HCT116 (cell line): ENCODE data around the gene SLC7A1. TPM values are rescaled to one million over a fixed set of nuclear protein-coding genes. Genes with fewer than 3 reads are reported as not detected.

Experiments used
- ATAC-seq: fragments of 200-7000 bp; cut with Tn5 transposase; 2 replicates; pipeline ENCODE4 v1.9.1; 2020; ENCODE audit warnings: mild to moderate bottlenecking, moderate library complexity
- BruUV-seq: library from RNA; stranded (reverse); fragments of 400-500 nt; replicated peaks from 2 replicates; lab custom pipeline; 2021; lab: Mats Ljungman, UMichigan
- CTCF ChIA-PET: fragments of 300-600 bp; sonication (Branson Sonifier 250); formaldehyde crosslinking; loops from one replicate; lab custom pipeline; 2021; ENCODE audit warnings: antibody characterized with exemption; lab: Charles Lee
- POLR2A ChIA-PET: fragments of 300-600, 350-600 bp; sonication (Branson Sonifier 250); formaldehyde crosslinking; loops from one replicate; lab custom pipeline; 2021; ENCODE audit warnings: antibody characterized with exemption; lab: Charles Lee
- RAD21 ChIA-PET, 2 experiments: fragments of 300-600 bp; sonication (Branson Sonifier 250); formaldehyde crosslinking; loops; one replicate each; lab custom pipeline; 2023; ENCODE audit warnings: low total read pairs in 2 of 2; ENCODE audit not compliant: uncharacterized antibody in 2 of 2, unreplicated experiment in 2 of 2, low non-redundant PET in 1 of 2; lab: Charles Lee
- DNase-seq: peaks from one replicate; pipeline ENCODE4 v3.0.0-alpha.2; 2010; ENCODE audit warnings: low read depth, low spot score
- H2AFZ ChIP-seq: fragments of 200-600 bp; shearing (Covaris generic), sonication (generic); 2 replicates; pipeline ENCODE4 v1.6.1; 2017; ENCODE audit warnings: low read depth, mixed run types, mixed read lengths, antibody characterized with exemption, low read length; ENCODE audit not compliant: poor library complexity, severe bottlenecking
- H3K27ac ChIP-seq: 2 replicates; pipeline ENCODE4 v1.5.1; 2012; ENCODE audit warnings: low read depth, low read length
- H3K27me3 ChIP-seq: fragments of 200-600 bp; sonication (generic); 2 replicates; pipeline ENCODE4 v1.6.1; 2016; ENCODE audit warnings: mixed run types, low read length, mixed read lengths; ENCODE audit not compliant: insufficient read depth
- H3K36me3 ChIP-seq, 2 experiments: fragments of 200-500 bp in 1 of 2; fragments of 200-600 bp in 1 of 2; sonication (Bioruptor generic) in 1 of 2; sonication (generic) in 1 of 2; 2 replicates each; pipeline versions ENCODE4 v1.5.1 to v1.6.1; 2014 to 2016; ENCODE audit warnings: low read length in 2 of 2, inconsistent platforms in 1 of 2, mixed read lengths in 1 of 2, mixed run types in 1 of 2; ENCODE audit not compliant: insufficient read depth in 2 of 2, control insufficient read depth in 1 of 2
- H3K4me1 ChIP-seq, 2 experiments: fragments of 200-600 bp in 1 of 2; sonication (generic) in 1 of 2; 2 replicates each; pipeline versions ENCODE4 v1.5.1 to v1.6.1; 2012 to 2017; ENCODE audit warnings: low read length in 2 of 2, inconsistent platforms in 1 of 2, mild to moderate bottlenecking in 1 of 2, mixed read lengths in 1 of 2, mixed run types in 1 of 2, moderate library complexity in 1 of 2; ENCODE audit not compliant: insufficient read depth in 2 of 2, control insufficient read depth in 1 of 2
- H3K4me2 ChIP-seq: fragments of 200-600 bp; sonication (generic); 2 replicates; pipeline ENCODE4 v1.6.1; 2017; ENCODE audit warnings: mixed run types, low read length, mixed read lengths
- H3K4me3 ChIP-seq, 2 experiments: fragments of 200-600 bp in 1 of 2; sonication (generic) in 1 of 2; replicated peaks in 1 of 2; 2 replicates each; pipeline ENCODE4 v1.5.1; 2011 to 2016; ENCODE audit warnings: low read length in 2 of 2, control low read depth in 1 of 2, low read depth in 1 of 2, mild to moderate bottlenecking in 1 of 2, mixed read lengths in 1 of 2, mixed run types in 1 of 2
- H3K79me2 ChIP-seq: fragments of 200-600 bp; sonication (generic); 2 replicates; pipeline ENCODE4 v1.6.1; 2017; ENCODE audit warnings: mild to moderate bottlenecking, mixed run types, low read length, moderate library complexity, mixed read lengths; ENCODE audit not compliant: insufficient read depth
- H3K9ac ChIP-seq: fragments of 200-600 bp; sonication (generic); 2 replicates; pipeline ENCODE4 v1.6.1; 2016; ENCODE audit warnings: low read length, mixed read lengths
- H3K9me2 ChIP-seq: fragments of 200-600 bp; sonication (generic), shearing (Covaris generic); 2 replicates; pipeline ENCODE4 v1.6.1; 2017; ENCODE audit warnings: mixed run types, mild to moderate bottlenecking, moderate library complexity; ENCODE audit not compliant: insufficient read depth
- H3K9me3 ChIP-seq, 2 experiments: fragments of 200-500 bp in 1 of 2; fragments of 200-600 bp in 1 of 2; sonication (Bioruptor generic) in 1 of 2; sonication (generic) in 1 of 2; 2 replicates each; pipeline ENCODE4 v1.6.1; 2014 to 2017; ENCODE audit warnings: low read length in 2 of 2, mixed read lengths in 2 of 2, inconsistent platforms in 1 of 2, low read depth in 1 of 2, mild to moderate bottlenecking in 1 of 2, mixed run types in 1 of 2, moderate library complexity in 1 of 2; ENCODE audit not compliant: control insufficient read depth in 1 of 2, insufficient read depth in 1 of 2
- H4K20me1 ChIP-seq: fragments of 200-600 bp; sonication (generic), shearing (Covaris generic); 2 replicates; pipeline ENCODE4 v1.6.1; 2017; ENCODE audit warnings: mixed run types, mild to moderate bottlenecking, moderate library complexity; ENCODE audit not compliant: insufficient read depth
- ATF3 ChIP-seq: IDR thresholded peaks from 2 replicates; pipeline ENCODE4 v1.6.1; 2012
- CBX3 ChIP-seq: IDR thresholded peaks from 2 replicates; pipeline ENCODE4 v1.6.1; 2012; ENCODE audit warnings: low read depth
- EGR1 ChIP-seq: IDR thresholded peaks from 2 replicates; pipeline ENCODE4 v1.6.1; 2012; ENCODE audit warnings: low read depth
- ELF1 ChIP-seq: IDR thresholded peaks from 2 replicates; pipeline ENCODE4 v1.6.1; 2012; ENCODE audit warnings: low read depth, borderline replicate concordance
- EZH2phosphoT487 ChIP-seq: fragments of 200-600 bp; IDR thresholded peaks from 2 replicates; pipeline ENCODE4 v1.6.1; 2018; ENCODE audit warnings: antibody characterized with exemption, borderline replicate concordance
- JUND ChIP-seq: IDR thresholded peaks from 2 replicates; pipeline ENCODE4 v1.6.1; 2012
- MAX ChIP-seq: IDR thresholded peaks from 2 replicates; pipeline ENCODE4 v1.6.1; 2012
- POLR2A ChIP-seq: IDR thresholded peaks from 2 replicates; pipeline ENCODE4 v1.7.0; 2011; ENCODE audit warnings: borderline replicate concordance; ENCODE audit not compliant: insufficient read depth, insufficient read length; ENCODE audit errors: extremely low read depth
- POLR2AphosphoS5 ChIP-seq: IDR thresholded peaks from 2 replicates; pipeline ENCODE4 v1.6.1; 2011; ENCODE audit warnings: mild to moderate bottlenecking, low read depth, low read length, moderate library complexity
- SIN3A ChIP-seq: IDR thresholded peaks from 2 replicates; pipeline ENCODE4 v1.6.1; 2012; ENCODE audit warnings: low read depth
- ZFX ChIP-seq: fragments of 450-650 bp; IDR thresholded peaks from 2 replicates; pipeline ENCODE4 v1.6.1; 2017
- intact Hi-C: fragments of 100-400 bp; cut with micrococcal nuclease; formaldehyde crosslinking; loops from 2 replicates; pipeline ENCODE4 v1.10.0; 2022
- total RNA-seq: library from RNA; stranded (reverse); gene quantifications from one replicate; pipeline ENCODE4 v1.2.1, GENCODE V29; 2021; ENCODE audit not compliant: unreplicated experiment
- TF ChIP-seq, protein P1 (sequence below): IDR thresholded peaks from 2 replicates; pipeline ENCODE4 v1.6.1; 2011; ENCODE audit warnings: mild to moderate bottlenecking, low read length, moderate library complexity; ENCODE audit not compliant: insufficient replicate concordance; ENCODE audit errors: extremely low read depth
- TF ChIP-seq, protein P2 (sequence below): IDR thresholded peaks from 2 replicates; pipeline ENCODE4 v1.6.1; 2012; ENCODE audit warnings: low read depth

Gene SLC7A1
- total RNA-seq, 1 experiment from 2014 or later, result 124 TPM

- H3K9me3 ChIP-seq, result no peaks in the 10 kb centered on the region
- ChIA-PET RAD21 (no interaction called here), CTCF (no interaction called here), POLR2A (interaction anchor here (0.6 kb wide), 1 partner anchor 23 kb away, joined by 6 read pairs; the partner anchor contains the start of gene SLC7A1)
- H4K20me1 ChIP-seq, result peaks cover 15% of the 10 kb centered on the region; the same call in 1 of the 2 replicates
- intact Hi-C loops, result no loop called here
- H3K9me2 ChIP-seq, result no peaks in the 10 kb centered on the region
- H3K79me2 ChIP-seq, result peaks cover 100% of the 10 kb centered on the region
- H2AFZ ChIP-seq, result no peak overlapping the region
- no peak overlapping the region for H3K27ac ChIP-seq
- H3K4me1 ChIP-seq, result no peaks in the 10 kb centered on the region
- no peaks in the 10 kb centered on the region for H3K27me3 ChIP-seq
- no peak overlapping the region for H3K9ac ChIP-seq
- H3K4me2 ChIP-seq, result no peak overlapping the region
- no peak overlapping the region for H3K4me3 ChIP-seq
- ATAC-seq (no peak), DNase-seq (no peak)
- TF ChIP-seq MAX (no peak), ZFX (no peak), JUND (no peak), ELF1 (no peak)
- TF ChIP-seq, protein P1, sequence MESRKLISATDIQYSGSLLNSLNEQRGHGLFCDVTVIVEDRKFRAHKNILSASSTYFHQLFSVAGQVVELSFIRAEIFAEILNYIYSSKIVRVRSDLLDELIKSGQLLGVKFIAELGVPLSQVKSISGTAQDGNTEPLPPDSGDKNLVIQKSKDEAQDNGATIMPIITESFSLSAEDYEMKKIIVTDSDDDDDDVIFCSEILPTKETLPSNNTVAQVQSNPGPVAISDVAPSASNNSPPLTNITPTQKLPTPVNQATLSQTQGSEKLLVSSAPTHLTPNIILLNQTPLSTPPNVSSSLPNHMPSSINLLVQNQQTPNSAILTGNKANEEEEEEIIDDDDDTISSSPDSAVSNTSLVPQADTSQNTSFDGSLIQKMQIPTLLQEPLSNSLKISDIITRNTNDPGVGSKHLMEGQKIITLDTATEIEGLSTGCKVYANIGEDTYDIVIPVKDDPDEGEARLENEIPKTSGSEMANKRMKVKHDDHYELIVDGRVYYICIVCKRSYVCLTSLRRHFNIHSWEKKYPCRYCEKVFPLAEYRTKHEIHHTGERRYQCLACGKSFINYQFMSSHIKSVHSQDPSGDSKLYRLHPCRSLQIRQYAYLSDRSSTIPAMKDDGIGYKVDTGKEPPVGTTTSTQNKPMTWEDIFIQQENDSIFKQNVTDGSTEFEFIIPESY, result no peak
- no TSS peak for BruUV-seq
- no peaks in the 10 kb centered on the region for H3K36me3 ChIP-seq
These were observed 22.9 kb downstream of the SLC7A1 start for GRCh38 chr13:29572575-29572974.

DNA sequence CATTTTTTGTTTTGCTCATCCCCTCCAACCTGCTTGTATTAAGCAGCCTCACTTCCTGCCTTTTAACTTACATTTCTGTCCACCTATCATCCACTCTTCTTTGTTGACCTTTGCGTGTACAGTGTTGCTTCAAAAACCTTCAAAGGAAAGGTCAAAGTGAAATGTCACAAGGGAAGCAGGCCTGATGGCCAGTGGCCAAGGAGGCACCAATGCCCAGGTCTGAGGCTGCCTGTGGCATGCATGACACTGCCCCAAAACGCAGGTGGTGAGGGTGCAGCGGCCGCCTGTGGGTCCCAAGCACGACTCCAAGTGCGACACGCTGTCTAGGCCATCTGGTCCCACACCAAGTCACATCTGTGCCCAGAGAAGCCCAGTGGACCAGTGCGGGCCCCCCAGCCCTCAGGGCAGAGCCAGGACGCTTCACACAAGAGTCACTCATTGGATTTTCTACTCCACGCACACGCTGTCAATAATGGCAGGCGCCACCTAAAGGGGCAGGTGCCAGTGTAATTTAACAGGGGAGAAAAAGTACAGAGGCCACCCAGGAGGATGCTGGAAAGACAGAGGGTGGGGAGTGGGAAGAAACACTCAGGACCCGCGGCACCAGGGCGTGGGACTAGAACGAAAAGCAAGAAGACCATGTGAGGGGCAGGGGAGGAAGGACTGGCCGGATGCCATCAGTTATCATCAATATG lies 23.5 kb downstream of the SLC7A1 start:
- Histone ChIP-seq H3K4me2 (no peak overlapping the region), H2AFZ (no peak overlapping the region), H3K4me1 (no peaks in the 10 kb centered on the region), H3K36me3 (no peaks in the 10 kb centered on the region), H3K4me3 (no peak overlapping the region), H3K9me3 (no peaks in the 10 kb centered on the region), H3K27me3 (no peaks in the 10 kb centered on the region), H3K9ac (no peak overlapping the region), H3K79me2 (peaks cover 100% of the 10 kb centered on the region), H3K27ac (no peak overlapping the region), H4K20me1 (peaks cover 11% of the 10 kb centered on the region; the same call in 1 of the 2 replicates), H3K9me2 (no peaks in the 10 kb centered on the region)
- no peak for ATAC-seq
- BruUV-seq, result no TSS peak
- intact Hi-C loops, result no loop called here
- ChIA-PET CTCF (no interaction called here), RAD21 (no interaction called here), POLR2A (no interaction called here)
- DNase-seq, result no peak
- TF ChIP-seq SIN3A (no peak), ATF3 (no peak), EZH2phosphoT487 (no peak), ELF1 (no peak), POLR2A (no peak), POLR2AphosphoS5 (no peak), MAX (no peak), EGR1 (no peak), CBX3 (no peak)
- TF ChIP-seq, protein P2, sequence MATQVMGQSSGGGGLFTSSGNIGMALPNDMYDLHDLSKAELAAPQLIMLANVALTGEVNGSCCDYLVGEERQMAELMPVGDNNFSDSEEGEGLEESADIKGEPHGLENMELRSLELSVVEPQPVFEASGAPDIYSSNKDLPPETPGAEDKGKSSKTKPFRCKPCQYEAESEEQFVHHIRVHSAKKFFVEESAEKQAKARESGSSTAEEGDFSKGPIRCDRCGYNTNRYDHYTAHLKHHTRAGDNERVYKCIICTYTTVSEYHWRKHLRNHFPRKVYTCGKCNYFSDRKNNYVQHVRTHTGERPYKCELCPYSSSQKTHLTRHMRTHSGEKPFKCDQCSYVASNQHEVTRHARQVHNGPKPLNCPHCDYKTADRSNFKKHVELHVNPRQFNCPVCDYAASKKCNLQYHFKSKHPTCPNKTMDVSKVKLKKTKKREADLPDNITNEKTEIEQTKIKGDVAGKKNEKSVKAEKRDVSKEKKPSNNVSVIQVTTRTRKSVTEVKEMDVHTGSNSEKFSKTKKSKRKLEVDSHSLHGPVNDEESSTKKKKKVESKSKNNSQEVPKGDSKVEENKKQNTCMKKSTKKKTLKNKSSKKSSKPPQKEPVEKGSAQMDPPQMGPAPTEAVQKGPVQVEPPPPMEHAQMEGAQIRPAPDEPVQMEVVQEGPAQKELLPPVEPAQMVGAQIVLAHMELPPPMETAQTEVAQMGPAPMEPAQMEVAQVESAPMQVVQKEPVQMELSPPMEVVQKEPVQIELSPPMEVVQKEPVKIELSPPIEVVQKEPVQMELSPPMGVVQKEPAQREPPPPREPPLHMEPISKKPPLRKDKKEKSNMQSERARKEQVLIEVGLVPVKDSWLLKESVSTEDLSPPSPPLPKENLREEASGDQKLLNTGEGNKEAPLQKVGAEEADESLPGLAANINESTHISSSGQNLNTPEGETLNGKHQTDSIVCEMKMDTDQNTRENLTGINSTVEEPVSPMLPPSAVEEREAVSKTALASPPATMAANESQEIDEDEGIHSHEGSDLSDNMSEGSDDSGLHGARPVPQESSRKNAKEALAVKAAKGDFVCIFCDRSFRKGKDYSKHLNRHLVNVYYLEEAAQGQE, result no peak
